Fibroblast of pulmonary artery (primary cell): ENCODE measurements around the gene BBS12.

Experiments
- DNase-seq: peaks from one replicate; pipeline ENCODE4 v3.0.0-alpha.2; 2010; ENCODE audit warnings: low read depth
- H3K4me3 ChIP-seq: replicated peaks from 2 replicates; pipeline ENCODE4 v1.5.1; 2011; ENCODE audit warnings: low read depth, mild to moderate bottlenecking, control low read depth, low read length, moderate library complexity
- TF ChIP-seq, protein P1 (sequence below): IDR thresholded peaks from 2 replicates; pipeline ENCODE4 v1.5.1; 2011; ENCODE audit warnings: mild to moderate bottlenecking, control low read depth, low read length, inconsistent platforms; ENCODE audit errors: missing control alignments

BBS12 gene

DNA sequence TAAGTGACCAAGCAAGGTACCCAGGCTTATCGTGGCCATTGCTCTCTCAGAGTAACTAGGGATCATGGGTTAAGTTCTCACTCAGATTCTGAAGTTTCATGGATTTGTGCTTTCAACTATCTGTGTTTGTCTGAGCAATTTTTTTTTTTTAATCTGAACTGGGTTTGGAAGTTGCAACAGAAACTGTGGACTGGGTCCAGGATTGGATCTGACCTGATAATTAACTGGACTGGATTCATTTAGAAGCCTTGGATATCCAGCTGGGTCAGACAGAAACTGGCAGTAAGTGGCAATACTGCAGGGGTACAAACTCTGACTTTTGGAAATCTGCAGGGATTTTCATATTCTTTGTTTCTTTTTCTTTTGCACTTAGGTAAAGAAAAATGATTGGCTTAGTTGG, 55.4 kb downstream of the BBS12 start:
- no peak for DNase-seq
- no peak overlapping the region for H3K4me3 ChIP-seq
- TF ChIP-seq, protein P1, sequence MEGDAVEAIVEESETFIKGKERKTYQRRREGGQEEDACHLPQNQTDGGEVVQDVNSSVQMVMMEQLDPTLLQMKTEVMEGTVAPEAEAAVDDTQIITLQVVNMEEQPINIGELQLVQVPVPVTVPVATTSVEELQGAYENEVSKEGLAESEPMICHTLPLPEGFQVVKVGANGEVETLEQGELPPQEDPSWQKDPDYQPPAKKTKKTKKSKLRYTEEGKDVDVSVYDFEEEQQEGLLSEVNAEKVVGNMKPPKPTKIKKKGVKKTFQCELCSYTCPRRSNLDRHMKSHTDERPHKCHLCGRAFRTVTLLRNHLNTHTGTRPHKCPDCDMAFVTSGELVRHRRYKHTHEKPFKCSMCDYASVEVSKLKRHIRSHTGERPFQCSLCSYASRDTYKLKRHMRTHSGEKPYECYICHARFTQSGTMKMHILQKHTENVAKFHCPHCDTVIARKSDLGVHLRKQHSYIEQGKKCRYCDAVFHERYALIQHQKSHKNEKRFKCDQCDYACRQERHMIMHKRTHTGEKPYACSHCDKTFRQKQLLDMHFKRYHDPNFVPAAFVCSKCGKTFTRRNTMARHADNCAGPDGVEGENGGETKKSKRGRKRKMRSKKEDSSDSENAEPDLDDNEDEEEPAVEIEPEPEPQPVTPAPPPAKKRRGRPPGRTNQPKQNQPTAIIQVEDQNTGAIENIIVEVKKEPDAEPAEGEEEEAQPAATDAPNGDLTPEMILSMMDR: no peak

DNA sequence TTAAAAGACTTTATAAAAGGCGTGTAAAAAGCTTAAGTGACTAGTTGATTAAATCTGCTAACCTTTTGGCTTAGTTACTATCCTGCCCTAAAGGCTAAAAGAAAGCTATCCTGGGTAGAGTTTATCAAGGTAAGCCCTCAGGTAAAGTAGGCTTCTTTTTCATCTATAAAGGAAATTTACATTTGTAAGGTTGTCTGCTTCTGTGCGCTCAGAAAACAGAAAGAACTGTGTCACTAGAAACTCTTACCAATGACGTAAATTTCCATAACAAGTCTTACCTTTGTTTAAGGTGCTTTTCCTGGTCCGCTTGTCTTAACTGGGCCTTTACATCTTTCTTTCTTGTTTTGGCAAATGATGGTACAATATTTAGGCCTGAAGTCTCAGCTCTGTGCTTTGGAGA, 56.4 kb downstream of the BBS12 start:
- no peak overlapping the region for H3K4me3 ChIP-seq
- TF ChIP-seq, protein P1: no peak
- DNase-seq: no peak

DNA sequence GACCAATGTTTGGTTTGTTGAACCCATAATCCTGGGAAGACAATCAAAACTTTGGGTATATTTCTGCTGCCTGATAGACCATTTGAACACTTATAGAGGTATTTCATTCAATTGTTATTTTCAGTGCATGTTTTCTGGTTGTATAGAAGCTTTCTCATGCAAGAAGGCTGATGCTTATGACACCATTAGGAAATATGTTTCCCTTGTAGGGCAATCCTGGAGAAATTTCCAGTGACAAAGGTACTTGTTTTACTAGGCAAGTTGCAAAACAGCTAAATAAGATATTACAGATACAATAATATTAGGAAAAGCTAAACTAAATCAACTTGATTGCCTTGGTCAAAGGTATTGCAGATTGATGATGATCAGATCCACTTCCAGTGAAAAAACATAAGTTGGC, 61.3 kb downstream of the BBS12 start:
- H3K4me3 ChIP-seq: no peak overlapping the region
- DNase-seq: no peak
- TF ChIP-seq, protein P1: no peak
